GM21737 (cell line): ENCODE data around the gene KIF25.

ENCODE experiments used
- ATAC-seq: cut with Tn5 transposase; IDR thresholded peaks from one replicate; pipeline ENCODE4 v1.9.1; 2021; ENCODE audit warnings: mild to moderate bottlenecking, moderate library complexity; ENCODE audit not compliant: unreplicated experiment

KIF25 gene

GRCh38 chr6:168015482-168016175, 18.2 kb downstream of the KIF25 start:
- no peak for ATAC-seq

DNA sequence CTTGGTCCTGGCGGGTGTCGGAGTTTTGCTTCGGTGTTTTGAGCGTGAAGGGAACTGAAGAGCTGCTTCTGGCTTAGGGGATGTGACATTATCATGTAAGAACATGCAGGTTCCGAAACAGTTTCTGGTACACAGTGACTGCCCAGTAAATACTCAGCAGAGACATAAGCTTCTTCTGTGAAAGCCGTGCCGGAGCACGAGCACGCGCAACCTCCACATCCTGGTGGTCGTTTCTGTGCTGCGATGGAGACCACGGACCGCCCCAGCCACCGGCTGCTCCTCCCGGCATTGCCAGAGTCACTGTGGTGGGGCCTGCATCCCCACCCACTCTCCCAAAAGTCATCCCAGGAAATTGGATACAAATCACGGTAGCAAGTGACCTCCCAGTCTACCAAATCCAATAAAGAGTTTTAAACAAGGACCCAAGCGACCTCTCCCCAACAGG, 18.7 kb downstream of the KIF25 start:
- no peak for ATAC-seq

- ATAC-seq = no peak
Observed at GRCh38 chr6:168016721-168017525, 19.5 kb downstream of the KIF25 start.

- no peak for ATAC-seq
Observed at GRCh38 chr6:168017629-168018028, 20.2 kb downstream of the KIF25 start.

DNA sequence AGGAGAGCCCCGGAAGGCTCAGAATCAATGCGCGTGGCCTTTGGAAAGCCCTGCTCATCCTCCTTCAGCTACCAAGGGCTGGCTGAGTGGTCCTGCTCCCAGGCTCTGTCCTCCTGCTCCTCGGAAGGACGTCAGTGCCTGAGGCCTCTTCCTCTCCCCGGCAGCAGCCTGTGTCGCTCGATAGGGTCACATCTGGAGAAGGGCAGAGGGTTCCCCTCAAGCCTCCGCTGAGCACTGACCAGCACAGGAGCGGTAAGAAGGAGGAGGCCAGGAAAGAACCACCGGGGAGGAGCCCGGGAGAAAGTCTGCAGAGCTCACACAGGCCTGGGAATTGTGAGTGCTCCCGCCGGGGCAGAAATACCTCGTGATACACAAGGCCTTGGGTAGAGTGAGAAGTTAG, 21.2 kb downstream of the KIF25 start:
- ATAC-seq = no peak

DNA sequence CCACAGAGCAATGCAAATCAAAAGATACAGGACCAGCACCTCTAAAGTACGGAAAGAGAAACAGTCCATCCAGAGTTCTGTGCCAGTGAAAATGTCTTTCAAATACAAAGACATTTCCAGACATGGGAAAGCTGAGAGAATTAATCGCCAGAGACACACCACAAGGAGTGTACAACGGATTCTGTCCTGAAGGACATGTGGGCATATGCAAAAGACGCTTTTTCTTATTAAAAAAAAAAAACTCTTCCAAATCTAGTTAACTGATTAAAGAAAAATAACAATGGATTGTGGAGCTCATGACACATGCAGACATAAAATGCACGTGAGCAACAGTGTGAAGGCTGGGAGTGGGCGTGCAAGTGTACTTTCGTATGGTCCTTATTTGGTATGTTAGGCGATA, 22.8 kb downstream of the KIF25 start:
- no peak for ATAC-seq

GRCh38 chr6:168021581-168021980, 24.1 kb downstream of the KIF25 start:
- ATAC-seq = no peak

DNA sequence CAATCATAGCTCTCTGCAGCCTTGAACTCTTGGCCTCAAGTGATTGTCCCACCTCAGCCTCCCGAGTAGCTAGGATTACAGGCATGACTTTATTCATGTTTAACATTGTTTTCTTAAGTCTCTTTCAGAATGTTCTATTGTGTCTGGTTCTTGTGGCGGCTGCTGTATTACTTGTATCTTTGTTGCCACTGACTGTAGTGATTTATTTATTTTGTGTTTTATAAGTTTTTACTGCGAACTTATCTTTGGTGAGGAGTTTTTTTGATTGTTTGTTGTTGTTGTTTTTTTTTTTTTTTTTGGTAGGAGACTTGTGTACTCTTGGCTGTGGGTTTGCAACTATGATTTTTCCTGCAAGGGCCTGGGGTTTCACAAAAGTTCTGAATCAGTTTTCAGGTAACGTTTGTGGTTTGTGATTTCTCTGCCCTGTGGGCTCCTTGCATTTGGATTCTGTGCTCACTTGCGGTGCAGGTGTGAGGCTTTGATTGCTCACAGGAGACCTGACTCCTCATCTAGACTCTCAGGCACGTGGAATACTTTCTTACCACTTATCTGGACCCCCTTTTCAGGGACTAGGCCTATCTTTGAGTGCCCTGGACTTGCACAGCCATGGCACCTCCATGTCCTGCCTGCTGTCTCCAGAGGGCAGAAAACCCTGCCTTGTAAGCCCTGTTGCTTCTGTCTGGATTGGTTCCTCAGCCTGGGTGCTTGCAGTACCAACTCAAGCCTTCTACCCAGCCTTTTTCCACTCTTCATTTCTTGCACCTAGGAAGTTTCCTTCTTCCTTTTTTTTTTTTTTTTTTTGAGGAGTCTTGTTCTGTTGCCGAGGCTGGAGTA, 25.2 kb downstream of the KIF25 start:
- ATAC-seq = no peak

GRCh38 chr6:168024951-168025510, 27.6 kb downstream of the KIF25 start:
- ATAC-seq = no peak

- ATAC-seq = no peak
Observed at GRCh38 chr6:168025831-168026710, 28.6 kb downstream of the KIF25 start.

- no peak for ATAC-seq
Observed at GRCh38 chr6:168026925-168027324, 29.5 kb downstream of the KIF25 start.

DNA sequence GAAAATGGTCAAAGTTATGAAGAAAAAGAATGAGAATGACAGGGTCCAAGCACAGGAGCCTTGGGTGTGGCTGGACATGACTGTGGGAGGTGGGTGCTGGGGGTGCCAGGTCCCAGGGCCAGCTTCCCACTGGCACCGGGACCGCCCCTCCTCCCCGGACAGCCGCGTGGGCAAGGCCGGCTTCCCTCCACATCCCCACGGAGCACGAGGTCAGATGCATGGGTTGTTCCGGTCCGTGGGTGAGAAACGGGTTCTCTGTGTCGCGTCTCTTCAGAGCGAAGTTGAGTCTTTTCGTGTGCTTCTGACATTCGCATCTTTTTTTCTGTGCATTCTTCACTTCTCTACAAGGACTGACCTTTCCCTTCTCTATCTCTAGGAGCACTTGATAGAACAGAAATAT, 30.1 kb downstream of the KIF25 start:
- no peak for ATAC-seq

GRCh38 chr6:168028181-168028580, 30.7 kb downstream of the KIF25 start:
- ATAC-seq = no peak

GRCh38 chr6:168029459-168030217, 32.2 kb downstream of the KIF25 start:
- ATAC-seq = no peak

GRCh38 chr6:168030218-168030746, 32.8 kb downstream of the KIF25 start:
- no peak for ATAC-seq

GRCh38 chr6:168030908-168031307, 33.4 kb downstream of the KIF25 start:
- ATAC-seq = no peak

DNA sequence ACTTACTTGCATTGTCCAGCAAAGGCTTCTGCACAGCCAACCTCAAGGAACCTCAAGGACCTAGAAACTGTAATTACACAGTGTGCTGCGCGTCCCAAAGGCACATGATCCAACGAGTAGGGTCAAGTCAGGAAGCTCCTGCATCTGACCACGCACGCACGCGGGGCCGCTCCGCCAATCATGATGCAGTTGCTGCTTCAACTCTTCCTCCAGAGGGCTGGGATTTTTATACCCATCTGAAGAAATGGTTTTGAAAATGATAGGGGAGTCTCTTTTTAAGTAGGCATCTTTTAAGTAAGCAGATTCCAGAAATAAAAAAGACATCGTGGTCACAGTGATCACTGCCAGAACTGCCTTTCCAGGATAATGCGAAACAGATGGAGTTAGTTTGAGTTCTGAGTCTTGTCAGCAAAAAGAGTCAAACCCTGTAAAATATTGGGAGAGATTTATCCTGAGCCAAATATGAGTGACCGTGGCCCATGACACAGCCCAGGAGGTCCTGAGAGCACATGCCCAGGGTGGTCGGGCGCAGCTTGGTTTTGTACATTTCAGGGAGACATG, 34.0 kb downstream of the KIF25 start:
- no peak for ATAC-seq

GRCh38 chr6:168032005-168032760, 34.7 kb downstream of the KIF25 start:
- ATAC-seq = no peak
